GM21723 (cell line): ENCODE data around the gene TMEM150C.
"Not testable (repeated sequence)": the region's sequence is repeated elsewhere in the genome, so short reads cannot be mapped to it uniquely, and the experiment has no call there.

ENCODE experiments used
- ATAC-seq: cut with Tn5 transposase; IDR thresholded peaks from one replicate; pipeline ENCODE4 v1.9.1; 2021; ENCODE audit warnings: mild to moderate bottlenecking, moderate library complexity; ENCODE audit not compliant: unreplicated experiment

The TMEM150C gene

GRCh38 chr4:82569727-82570126, 7.9 kb upstream of the TMEM150C start:
- ATAC-seq, result no peak

GRCh38 chr4:82569076-82569475, 7.3 kb upstream of the TMEM150C start:
- no peak for ATAC-seq

GRCh38 chr4:82567444-82567843, 5.7 kb upstream of the TMEM150C start:
- ATAC-seq, result no peak

- ATAC-seq, result no peak
These were observed 721 bp upstream of the TMEM150C start for GRCh38 chr4:82562564-82562854.

GRCh38 chr4:82560853-82561785, 669 bp downstream of the TMEM150C start:
- ATAC-seq, result no peak

GRCh38 chr4:82559735-82560120, 2.1 kb downstream of the TMEM150C start:
- no peak for ATAC-seq

- not testable (repeated sequence) for ATAC-seq
These were observed 2.6 kb downstream of the TMEM150C start for GRCh38 chr4:82559090-82559734.

- ATAC-seq, result no peak
These were observed 6.5 kb downstream of the TMEM150C start for GRCh38 chr4:82555276-82555675.

GRCh38 chr4:82553020-82553419, 8.8 kb downstream of the TMEM150C start:
- no peak for ATAC-seq

- no peak for ATAC-seq
These were observed 10.1 kb downstream of the TMEM150C start for GRCh38 chr4:82551734-82552133.

- not testable (repeated sequence) for ATAC-seq
These were observed 13.9 kb downstream of the TMEM150C start for GRCh38 chr4:82547850-82548249.

GRCh38 chr4:82543131-82543530, 18.7 kb downstream of the TMEM150C start:
- ATAC-seq, result no peak

- no peak for ATAC-seq
These were observed 19.1 kb downstream of the TMEM150C start for GRCh38 chr4:82542642-82543041.

GRCh38 chr4:82529322-82529721, 32.5 kb downstream of the TMEM150C start:
- ATAC-seq, result no peak

GRCh38 chr4:82528868-82529267, 32.9 kb downstream of the TMEM150C start:
- ATAC-seq, result no peak

GRCh38 chr4:82528074-82528473, 33.7 kb downstream of the TMEM150C start:
- ATAC-seq, result no peak

- ATAC-seq, result no peak
These were observed 36.4 kb downstream of the TMEM150C start for GRCh38 chr4:82525307-82525911.

GRCh38 chr4:82524570-82525152, 37.1 kb downstream of the TMEM150C start:
- ATAC-seq, result no peak

GRCh38 chr4:82523179-82523578, 38.6 kb downstream of the TMEM150C start:
- no peak for ATAC-seq

- ATAC-seq, result no peak
These were observed 39.3 kb downstream of the TMEM150C start for GRCh38 chr4:82522472-82522871.

GRCh38 chr4:82521283-82521682, 40.5 kb downstream of the TMEM150C start:
- ATAC-seq, result no peak

- no peak for ATAC-seq
These were observed 42.0 kb downstream of the TMEM150C start for GRCh38 chr4:82519776-82520175.
